Thyroid gland (tissue), 4 donors: ENCODE data around the gene SPRTN.

Experiments
- POLR2A ChIP-seq, 2 donors: fragments of 450-650 bp; IDR thresholded peaks; one replicate each; pipeline ENCODE4 v1.6.1; 2017; ENCODE audit warnings: antibody characterized with exemption in 2 of 2, mild to moderate bottlenecking in 2 of 2, moderate library complexity in 1 of 2
- TF ChIP-seq, protein P1 (sequence below), 6 experiments: fragments of 200-600 bp in 3 of 6; fragments of 450-650 bp in 3 of 6; sonication (generic) in 3 of 6; IDR thresholded peaks; one replicate each; pipeline ENCODE4 v1.5.1; 2016 to 2019; ENCODE audit warnings: antibody characterized with exemption in 6 of 6, mild to moderate bottlenecking in 2 of 6, inconsistent platforms in 1 of 6, moderate library complexity in 1 of 6

GRCh38 chr1:231381729-231382128 lies 43.6 kb downstream of the SPRTN start:
- TF ChIP-seq, protein P1, sequence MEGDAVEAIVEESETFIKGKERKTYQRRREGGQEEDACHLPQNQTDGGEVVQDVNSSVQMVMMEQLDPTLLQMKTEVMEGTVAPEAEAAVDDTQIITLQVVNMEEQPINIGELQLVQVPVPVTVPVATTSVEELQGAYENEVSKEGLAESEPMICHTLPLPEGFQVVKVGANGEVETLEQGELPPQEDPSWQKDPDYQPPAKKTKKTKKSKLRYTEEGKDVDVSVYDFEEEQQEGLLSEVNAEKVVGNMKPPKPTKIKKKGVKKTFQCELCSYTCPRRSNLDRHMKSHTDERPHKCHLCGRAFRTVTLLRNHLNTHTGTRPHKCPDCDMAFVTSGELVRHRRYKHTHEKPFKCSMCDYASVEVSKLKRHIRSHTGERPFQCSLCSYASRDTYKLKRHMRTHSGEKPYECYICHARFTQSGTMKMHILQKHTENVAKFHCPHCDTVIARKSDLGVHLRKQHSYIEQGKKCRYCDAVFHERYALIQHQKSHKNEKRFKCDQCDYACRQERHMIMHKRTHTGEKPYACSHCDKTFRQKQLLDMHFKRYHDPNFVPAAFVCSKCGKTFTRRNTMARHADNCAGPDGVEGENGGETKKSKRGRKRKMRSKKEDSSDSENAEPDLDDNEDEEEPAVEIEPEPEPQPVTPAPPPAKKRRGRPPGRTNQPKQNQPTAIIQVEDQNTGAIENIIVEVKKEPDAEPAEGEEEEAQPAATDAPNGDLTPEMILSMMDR (IDR thresholded peaks at IDR 0.05) = no peak
- no peak for TF ChIP-seq POLR2A (IDR thresholded peaks at IDR 0.05)
